Cardiac fibroblast (primary cell): ENCODE data around the gene GAD2.

ENCODE experiments used
- DNase-seq, 2 donors: peaks; one replicate each; pipeline versions ENCODE4 v3.0.0 to v3.0.0-alpha.2; 2010; ENCODE audit warnings: low read depth in 2 of 2
- H3K4me3 ChIP-seq, 2 donors: replicated peaks in 1 of 2; 1 replicate in 1 of 2; 2 replicates in 1 of 2; pipeline ENCODE4 v1.5.1; 2011; ENCODE audit warnings: low read depth in 2 of 2, low read length in 2 of 2, mild to moderate bottlenecking in 2 of 2, moderate library complexity in 1 of 2
- CTCF ChIP-seq: IDR thresholded peaks from one replicate; pipeline ENCODE4 v1.5.1; 2011; ENCODE audit warnings: low read depth, mild to moderate bottlenecking, low read length, inconsistent platforms

Gene GAD2

GRCh38 chr10:26220901-26221300, 4.3 kb downstream of the GAD2 start:
- no peak overlapping the region for H3K4me3 ChIP-seq
- no peak for DNase-seq
- no peak for TF ChIP-seq CTCF

GRCh38 chr10:26221541-26221940, 5.0 kb downstream of the GAD2 start:
- no peak for DNase-seq
- no peak overlapping the region for H3K4me3 ChIP-seq

GRCh38 chr10:26222563-26222962, 6.0 kb downstream of the GAD2 start:
- no peak for TF ChIP-seq CTCF
- no peak for DNase-seq
- H3K4me3 ChIP-seq: no peak overlapping the region

More at GRCh38 chr10:26221541-26221940, 5.0 kb downstream of the GAD2 start:
- TF ChIP-seq CTCF: no peak

- TF ChIP-seq CTCF: no peak
- DNase-seq: no peak
- no peak overlapping the region for H3K4me3 ChIP-seq
Measured at GRCh38 chr10:26225322-26225721, 8.7 kb downstream of the GAD2 start.

- no peak overlapping the region for H3K4me3 ChIP-seq
- TF ChIP-seq CTCF: no peak
- DNase-seq: no peak
Measured at GRCh38 chr10:26227786-26228185, 11.2 kb downstream of the GAD2 start.

- H3K4me3 ChIP-seq: no peak overlapping the region
- TF ChIP-seq CTCF: no peak
- no peak for DNase-seq
Measured at GRCh38 chr10:26232174-26232573, 15.6 kb downstream of the GAD2 start.

- no peak for TF ChIP-seq CTCF
- DNase-seq: no peak
Measured at GRCh38 chr10:26235761-26236160, 19.2 kb downstream of the GAD2 start.

More at GRCh38 chr10:26235761-26236160, 19.2 kb downstream of the GAD2 start:
- H3K4me3 ChIP-seq: no peak overlapping the region
